ENCODE data around the gene VOPP1.

GRCh38 chr7:55448526-55448925 lies 123.8 kb downstream of the VOPP1 start:
- TF ChIP-seq CTCF (IDR thresholded peaks at IDR 0.05) = no peak
- no peak for TF ChIP-seq POLR2A (IDR thresholded peaks at IDR 0.05)
